HUDEP-2 (cell line): ENCODE data around the gene MED19.
A peak's percentile ranks its signal among the peaks of the same experiment; 100 is the strongest.
"Not testable (repeated sequence)": the region's sequence is repeated elsewhere in the genome, so short reads cannot be mapped to it uniquely, and the experiment has no call there.

ENCODE experiments used
- DNase-seq, 76 experiments: peaks; one replicate each; lab custom pipeline; 2025; ENCODE audit not compliant: unreplicated experiment in 76 of 76; lab: John Stamatoyannopoulos, UW

The MED19 gene, protein sequence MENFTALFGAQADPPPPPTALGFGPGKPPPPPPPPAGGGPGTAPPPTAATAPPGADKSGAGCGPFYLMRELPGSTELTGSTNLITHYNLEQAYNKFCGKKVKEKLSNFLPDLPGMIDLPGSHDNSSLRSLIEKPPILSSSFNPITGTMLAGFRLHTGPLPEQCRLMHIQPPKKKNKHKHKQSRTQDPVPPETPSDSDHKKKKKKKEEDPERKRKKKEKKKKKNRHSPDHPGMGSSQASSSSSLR

DNA sequence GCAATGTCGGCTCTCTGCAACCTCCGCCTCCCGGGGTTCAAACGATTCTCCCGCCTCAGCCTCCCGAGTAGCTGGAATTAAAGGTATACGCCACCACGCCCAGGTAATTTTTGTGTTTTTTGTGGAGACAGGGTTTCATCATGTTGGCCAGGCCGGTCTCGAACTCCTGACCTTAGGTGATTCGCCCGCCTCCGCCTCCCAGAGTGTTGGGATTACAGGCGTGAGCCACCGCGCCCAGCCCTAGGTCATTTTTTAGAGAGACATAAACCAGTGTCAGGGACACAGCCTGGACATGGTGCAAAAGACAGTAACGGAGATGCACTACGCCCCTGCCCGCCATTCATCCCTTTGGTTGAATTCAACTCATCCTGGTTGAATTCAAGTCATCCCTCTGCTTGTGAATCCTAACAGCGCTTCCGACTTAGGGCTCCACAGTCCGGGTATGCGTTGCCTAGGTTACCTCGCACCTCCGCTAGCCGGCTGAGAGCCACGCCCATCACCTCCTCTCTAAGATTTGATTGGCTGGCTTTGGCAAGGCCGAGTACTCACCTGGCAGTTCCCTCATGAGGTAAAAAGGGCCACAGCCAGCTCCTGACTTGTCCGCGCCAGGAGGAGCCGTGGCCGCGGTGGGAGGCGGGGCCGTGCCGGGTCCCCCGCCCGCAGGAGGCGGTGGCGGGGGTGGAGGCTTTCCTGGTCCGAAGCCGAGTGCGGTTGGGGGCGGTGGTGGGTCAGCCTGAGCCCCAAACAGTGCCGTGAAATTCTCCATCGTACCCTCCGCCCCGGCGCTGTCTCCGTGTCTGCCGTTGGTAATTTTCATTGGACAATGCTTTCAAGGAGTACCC lies at the start of gene MED19:
Gene MED19 (minus strand): TSS at position 802 of the 842 bp plus-strand sequence. CDS start 36 bp downstream, at position 766.
- peak in 54 of 76 experiments; percentile 10 to 84 (median 66) for DNase-seq

DNA sequence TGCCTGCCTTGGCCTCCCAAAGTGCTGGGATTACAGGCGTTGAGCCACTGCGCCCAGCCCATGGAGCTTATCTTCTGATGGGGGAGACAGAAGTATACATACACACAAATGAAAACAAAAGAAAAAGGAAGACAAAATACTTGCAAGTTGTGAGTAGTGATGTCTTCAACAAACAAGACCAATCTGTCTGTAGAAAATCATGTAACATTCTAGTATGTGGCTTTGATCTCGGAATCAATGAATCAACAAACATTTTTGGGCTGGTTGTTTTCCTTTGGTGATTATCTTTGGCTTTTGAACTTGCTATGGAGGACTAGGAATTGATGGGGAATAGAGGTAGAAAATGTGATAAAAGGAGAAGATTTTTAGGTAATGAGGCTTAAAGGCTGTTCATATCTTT lies 46.2 kb upstream of the MED19 start:
- DNase-seq, result no peak

- no peak for DNase-seq
Measured at GRCh38 chr11:57752954-57753353, 40.9 kb upstream of the MED19 start.

GRCh38 chr11:57751676-57752253 lies 39.8 kb upstream of the MED19 start, which contains the start of gene BTBD18:
Gene BTBD18, minus strand, starts transcription at chr11:57751819. Its CDS starts 631 bp downstream, at chr11:57751188.
- DNase-seq, result peak in 34 of 76 experiments; percentile 4 to 61 (median 29)

GRCh38 chr11:57751176-57751575 lies 39.2 kb upstream of the MED19 start:
- DNase-seq, result peak in 17 of 76 experiments; percentile 7 to 62 (median 29)

DNA sequence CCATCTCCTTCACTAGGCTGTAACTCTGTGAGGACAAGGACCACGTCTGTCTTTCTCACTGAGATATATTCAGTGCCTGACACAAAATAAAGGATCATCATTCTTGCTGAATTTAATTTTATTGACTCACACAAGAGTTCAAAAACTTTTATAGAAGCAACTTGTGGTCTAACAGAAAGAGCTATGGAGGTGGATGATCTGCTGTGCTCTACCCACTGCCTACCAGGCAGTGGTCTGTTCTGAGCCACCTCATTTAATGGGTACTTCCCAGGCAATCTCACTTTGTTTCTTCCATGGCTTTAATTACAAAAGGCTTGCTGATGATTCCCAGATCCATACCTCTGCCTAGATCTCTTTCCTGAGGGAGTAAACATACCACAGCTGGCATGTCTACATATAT lies 34.9 kb upstream of the MED19 start:
- DNase-seq, result no peak

GRCh38 chr11:57745206-57745605 lies 33.2 kb upstream of the MED19 start:
- no peak for DNase-seq

- DNase-seq, result no peak
Measured at GRCh38 chr11:57744357-57744756, 32.3 kb upstream of the MED19 start.

GRCh38 chr11:57742087-57742452 lies 30.1 kb upstream of the MED19 start:
- no peak for DNase-seq

DNA sequence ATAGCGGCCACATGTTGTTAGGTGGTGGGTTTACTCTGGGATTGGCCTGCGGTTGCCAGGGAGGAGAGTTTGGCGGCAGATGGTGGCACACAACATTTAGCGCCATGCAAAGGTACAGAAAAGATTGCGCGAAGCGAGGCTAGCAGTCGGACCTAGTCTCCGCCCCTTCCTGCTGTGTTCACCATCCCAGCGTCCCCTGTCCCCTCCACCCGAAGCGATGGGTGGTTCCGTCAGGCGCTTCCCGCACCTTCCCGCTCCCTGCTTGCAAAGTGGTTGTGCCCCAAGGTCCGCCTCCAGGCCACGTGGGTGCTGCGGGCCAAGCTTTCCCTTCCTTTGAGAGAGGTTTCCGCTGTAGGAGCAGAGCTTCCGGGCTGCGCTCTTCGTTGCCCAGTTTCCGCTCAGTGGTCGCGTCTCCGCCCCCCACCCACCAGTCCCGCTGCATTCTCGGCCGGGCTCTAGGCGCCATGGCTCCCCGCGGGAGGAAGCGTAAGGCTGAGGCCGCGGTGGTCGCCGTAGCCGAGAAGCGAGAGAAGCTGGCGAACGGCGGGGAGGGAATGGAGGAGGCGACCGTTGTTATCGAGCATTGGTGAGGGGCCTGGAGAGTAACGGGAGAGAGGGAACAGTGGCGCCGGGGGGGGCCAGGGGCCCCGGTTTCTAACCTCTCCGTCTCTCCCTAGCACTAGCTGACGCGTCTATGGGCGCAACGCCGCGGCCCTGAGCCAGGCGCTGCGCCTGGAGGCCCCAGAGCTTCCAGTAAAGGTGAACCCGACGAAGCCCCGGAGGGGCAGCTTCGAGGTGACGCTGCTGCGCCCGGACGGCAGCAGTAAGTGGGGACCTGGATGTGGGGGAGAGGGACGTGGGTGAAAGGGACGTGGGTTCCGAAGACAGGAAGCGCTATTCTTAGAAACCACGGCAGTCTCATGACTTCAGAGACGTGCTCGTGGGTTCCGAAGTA lies 29.4 kb upstream of the MED19 start, which contains the start of gene SELENOH:
Gene SELENOH (plus strand): TSS at position 360 of the 955 bp plus-strand sequence. CDS start 105 bp downstream, at position 465.
- DNase-seq, result peak; percentile 33 to 97 (median 93)

DNA sequence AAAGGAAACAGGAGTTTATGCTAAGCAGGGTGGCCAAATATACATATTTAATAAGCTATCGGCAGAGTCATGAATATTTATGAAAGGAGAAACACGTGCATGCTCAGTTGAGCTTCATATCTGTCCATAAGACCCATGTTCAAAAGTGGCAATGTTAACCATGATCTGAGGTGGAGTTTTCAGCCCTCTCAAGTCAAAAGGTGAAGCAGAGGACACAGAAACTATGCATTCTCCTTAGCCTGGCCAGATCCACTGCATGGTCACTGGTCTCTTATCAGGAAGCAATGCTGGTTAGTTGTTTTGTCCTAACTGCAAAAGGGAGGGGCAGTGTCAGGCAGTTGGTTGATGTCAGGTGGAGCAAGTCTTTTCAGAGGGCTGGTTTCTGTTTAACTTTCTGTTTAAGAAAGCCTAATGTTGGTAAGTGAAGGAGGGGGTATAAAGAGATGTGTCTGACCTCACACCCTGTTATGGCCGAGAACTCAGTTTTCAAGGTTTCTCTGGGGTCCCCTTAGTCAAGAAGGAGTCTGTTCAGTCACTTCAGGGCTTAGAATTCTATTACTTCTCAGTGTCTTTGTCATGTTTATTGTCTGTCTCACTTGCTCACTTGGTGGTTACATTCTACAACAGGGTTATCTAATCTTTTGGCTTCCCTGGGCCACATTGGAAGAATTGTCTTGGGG lies 23.7 kb upstream of the MED19 start:
- peak in 46 of 76 experiments; percentile 4 to 68 (median 32) for DNase-seq

DNA sequence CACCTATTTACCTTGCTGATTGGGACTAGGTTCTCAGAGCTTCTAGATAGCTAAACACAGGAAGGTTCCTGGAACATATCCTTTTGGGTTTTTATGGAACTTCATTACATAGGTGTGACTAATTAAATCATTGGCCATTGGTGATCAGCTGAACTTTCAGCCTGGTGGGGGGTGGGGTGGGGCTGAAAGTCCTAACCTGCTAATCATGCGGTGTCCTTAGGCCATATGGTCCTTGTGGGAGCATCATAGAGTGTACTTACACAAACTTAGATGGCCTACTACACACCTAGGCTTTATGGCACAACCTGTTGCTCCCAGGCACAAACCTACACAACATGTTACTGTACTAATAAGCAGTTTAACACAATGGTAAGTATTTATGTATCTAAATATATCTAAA lies 20.6 kb upstream of the MED19 start:
- DNase-seq, result no peak

- DNase-seq, result no peak
Measured at GRCh38 chr11:57729479-57729878, 17.5 kb upstream of the MED19 start.

DNA sequence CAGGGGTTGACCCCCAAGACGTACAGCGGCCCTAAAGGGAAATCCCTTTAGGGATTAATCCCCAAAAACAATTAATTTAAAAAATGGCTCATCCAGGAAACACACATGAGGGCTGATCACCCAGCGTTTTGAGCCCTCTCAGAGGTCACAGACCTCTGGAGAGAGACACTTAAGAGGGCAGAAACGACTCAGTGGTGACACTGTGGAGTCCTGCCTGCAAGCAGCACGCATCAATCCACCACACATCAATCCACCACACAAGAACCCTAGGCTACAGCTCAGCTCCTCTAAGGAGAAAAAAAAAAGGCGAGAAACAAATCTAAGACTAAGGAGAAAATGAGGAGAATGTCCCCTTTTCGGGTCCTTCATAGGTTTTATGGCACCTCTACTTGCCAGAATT lies 16.8 kb upstream of the MED19 start:
- DNase-seq, result no peak

- no peak for DNase-seq
Measured at GRCh38 chr11:57727185-57727584, 15.2 kb upstream of the MED19 start.

GRCh38 chr11:57716726-57717125 lies 4.7 kb upstream of the MED19 start:
- not testable (repeated sequence) for DNase-seq

DNA sequence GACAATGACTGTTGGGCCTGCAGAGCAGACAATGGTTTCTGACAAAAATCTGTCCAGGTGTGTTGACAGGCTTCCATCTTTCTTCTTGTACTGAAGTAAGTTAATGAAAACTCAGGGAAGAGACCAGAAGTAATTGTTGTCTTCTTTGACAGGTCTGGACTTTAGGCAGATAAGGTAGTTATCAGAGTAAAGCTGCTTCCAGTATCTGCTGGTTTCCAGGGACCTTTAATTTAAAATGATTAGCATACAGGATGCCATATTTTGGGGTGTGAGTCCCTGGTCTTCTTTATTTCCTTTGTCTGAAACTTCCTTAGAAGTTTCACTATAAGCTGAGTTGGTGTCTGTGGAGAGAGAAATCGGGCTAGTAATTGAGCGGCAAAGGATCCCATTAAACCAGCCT lies 1.8 kb upstream of the MED19 start:
- DNase-seq, result peak in 5 of 76 experiments; percentile 2 to 13 (median 10)

- DNase-seq, result peak; percentile 10 to 98 (median 90)
Measured at GRCh38 chr11:57712256-57713150, 488 bp upstream of the MED19 start, which contains the start of gene TMX2. Gene TMX2, plus strand, starts transcription at chr11:57712593. Its CDS starts 26 bp downstream, at chr11:57712619.
